Measurements from ENCODE around the gene ITGB2.

DNA sequence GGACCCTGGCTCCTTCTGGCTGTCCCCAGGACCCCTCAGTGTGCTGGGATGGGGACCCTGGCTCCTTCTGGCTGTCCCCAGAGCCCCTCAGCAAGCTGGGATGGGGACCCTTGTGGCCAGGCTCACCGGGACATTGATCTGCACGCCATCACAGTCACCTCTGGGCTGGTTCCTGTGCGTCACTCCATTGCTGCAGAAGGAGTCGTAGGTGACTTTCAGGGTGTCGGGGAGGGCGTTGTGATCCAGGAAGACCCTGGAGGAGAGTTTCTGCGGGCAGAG, 27.5 kb downstream of the ITGB2 start:
- TF ChIP-seq TAF1 (IDR thresholded peaks at IDR 0.05; ENCODE audit: low read depth) (no peak), NFIC (IDR thresholded peaks at IDR 0.05) (no peak), EP300 (IDR thresholded peaks at IDR 0.05; ENCODE audit: borderline replicate concordance) (no peak), CEBPB (IDR thresholded peaks at IDR 0.05) (no peak), ZBTB7A (IDR thresholded peaks at IDR 0.05; ENCODE audit: low read depth) (no peak), TCF12 (IDR thresholded peaks at IDR 0.05; ENCODE audit: low read depth) (no peak)
- TF ChIP-seq, protein P1, sequence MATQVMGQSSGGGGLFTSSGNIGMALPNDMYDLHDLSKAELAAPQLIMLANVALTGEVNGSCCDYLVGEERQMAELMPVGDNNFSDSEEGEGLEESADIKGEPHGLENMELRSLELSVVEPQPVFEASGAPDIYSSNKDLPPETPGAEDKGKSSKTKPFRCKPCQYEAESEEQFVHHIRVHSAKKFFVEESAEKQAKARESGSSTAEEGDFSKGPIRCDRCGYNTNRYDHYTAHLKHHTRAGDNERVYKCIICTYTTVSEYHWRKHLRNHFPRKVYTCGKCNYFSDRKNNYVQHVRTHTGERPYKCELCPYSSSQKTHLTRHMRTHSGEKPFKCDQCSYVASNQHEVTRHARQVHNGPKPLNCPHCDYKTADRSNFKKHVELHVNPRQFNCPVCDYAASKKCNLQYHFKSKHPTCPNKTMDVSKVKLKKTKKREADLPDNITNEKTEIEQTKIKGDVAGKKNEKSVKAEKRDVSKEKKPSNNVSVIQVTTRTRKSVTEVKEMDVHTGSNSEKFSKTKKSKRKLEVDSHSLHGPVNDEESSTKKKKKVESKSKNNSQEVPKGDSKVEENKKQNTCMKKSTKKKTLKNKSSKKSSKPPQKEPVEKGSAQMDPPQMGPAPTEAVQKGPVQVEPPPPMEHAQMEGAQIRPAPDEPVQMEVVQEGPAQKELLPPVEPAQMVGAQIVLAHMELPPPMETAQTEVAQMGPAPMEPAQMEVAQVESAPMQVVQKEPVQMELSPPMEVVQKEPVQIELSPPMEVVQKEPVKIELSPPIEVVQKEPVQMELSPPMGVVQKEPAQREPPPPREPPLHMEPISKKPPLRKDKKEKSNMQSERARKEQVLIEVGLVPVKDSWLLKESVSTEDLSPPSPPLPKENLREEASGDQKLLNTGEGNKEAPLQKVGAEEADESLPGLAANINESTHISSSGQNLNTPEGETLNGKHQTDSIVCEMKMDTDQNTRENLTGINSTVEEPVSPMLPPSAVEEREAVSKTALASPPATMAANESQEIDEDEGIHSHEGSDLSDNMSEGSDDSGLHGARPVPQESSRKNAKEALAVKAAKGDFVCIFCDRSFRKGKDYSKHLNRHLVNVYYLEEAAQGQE (IDR thresholded peaks at IDR 0.05; ENCODE audit: low read depth), result no peak

All from Ishikawa (cell line).